Measurements from ENCODE around the gene SLC35B2. TPM values are rescaled to one million over a fixed set of nuclear protein-coding genes. Genes with fewer than 3 reads are reported as not detected.

Gene SLC35B2, protein sequence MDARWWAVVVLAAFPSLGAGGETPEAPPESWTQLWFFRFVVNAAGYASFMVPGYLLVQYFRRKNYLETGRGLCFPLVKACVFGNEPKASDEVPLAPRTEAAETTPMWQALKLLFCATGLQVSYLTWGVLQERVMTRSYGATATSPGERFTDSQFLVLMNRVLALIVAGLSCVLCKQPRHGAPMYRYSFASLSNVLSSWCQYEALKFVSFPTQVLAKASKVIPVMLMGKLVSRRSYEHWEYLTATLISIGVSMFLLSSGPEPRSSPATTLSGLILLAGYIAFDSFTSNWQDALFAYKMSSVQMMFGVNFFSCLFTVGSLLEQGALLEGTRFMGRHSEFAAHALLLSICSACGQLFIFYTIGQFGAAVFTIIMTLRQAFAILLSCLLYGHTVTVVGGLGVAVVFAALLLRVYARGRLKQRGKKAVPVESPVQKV
- total RNA-seq: 10 to 100 TPM; 31.1 to 33.9 TPM

DNA sequence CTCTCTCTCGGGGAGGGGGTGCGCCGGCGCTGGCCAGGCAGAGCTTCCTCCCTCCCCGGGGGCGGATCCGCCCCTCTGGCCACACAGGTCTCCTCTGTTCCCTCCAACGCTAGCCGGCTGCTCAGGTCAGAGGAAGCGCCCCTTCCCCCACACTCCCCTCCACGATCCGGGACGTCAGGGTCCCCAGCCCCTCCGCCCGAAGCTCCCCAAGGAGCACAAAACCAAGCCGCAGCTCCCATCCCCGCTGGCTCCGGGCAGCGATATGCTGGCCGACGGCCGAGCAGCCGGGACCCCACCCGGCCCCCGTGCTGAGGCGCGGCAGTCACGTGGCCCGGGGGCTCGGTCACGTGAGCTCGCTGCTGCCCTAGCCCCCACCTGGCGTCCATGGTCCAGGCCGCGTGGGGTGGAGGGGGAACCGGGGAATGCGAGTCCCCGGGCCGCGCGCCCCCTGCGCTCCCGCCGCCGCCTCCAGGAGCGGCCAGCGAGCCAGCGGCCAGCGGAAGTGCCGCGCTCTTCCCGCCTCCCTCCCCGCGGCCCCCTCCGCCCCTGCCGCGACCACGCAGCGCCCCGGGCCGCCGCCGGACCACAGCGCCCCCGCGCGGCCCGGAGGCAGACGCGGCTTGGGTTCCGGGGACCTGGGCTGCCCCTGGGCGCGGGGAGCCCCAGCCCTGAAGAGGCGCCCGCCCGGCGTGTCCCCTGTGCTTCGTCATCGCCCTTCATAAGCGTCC, at the start of gene SLC35B2:
Gene SLC35B2, minus strand, starts transcription at position 504 of the 728 bp plus-strand sequence. Its CDS starts 118 bp downstream, at position 386.
- peaks cover 19 to 24% of the 10 kb centered on the region in 2 donors for H3K36me3 ChIP-seq (replicated peaks in 1 of 2; ENCODE audit: insufficient read depth in 1 of 2, low read depth in 2 of 2)
- TF ChIP-seq, protein P1, sequence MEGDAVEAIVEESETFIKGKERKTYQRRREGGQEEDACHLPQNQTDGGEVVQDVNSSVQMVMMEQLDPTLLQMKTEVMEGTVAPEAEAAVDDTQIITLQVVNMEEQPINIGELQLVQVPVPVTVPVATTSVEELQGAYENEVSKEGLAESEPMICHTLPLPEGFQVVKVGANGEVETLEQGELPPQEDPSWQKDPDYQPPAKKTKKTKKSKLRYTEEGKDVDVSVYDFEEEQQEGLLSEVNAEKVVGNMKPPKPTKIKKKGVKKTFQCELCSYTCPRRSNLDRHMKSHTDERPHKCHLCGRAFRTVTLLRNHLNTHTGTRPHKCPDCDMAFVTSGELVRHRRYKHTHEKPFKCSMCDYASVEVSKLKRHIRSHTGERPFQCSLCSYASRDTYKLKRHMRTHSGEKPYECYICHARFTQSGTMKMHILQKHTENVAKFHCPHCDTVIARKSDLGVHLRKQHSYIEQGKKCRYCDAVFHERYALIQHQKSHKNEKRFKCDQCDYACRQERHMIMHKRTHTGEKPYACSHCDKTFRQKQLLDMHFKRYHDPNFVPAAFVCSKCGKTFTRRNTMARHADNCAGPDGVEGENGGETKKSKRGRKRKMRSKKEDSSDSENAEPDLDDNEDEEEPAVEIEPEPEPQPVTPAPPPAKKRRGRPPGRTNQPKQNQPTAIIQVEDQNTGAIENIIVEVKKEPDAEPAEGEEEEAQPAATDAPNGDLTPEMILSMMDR (IDR thresholded peaks at IDR 0.05): peak; percentile 39 to 93 (median 89)
- peak; percentile 63 to 79 (median 70) for TF ChIP-seq POLR2A (IDR thresholded peaks at IDR 0.05)
- H3K27me3 ChIP-seq: no peaks in the 10 kb centered on the region
- ATAC-seq: peak; percentile 85
- no peaks in the 10 kb centered on the region for H3K9me3 ChIP-seq
- 0 to 1% methylated on average over 12 to 66 of the region's 80 CpGs for WGBS, 2 donors
- peak within 1 kb of the TSS; percentile 89 to 94 (median 92) for H3K27ac ChIP-seq
- peak within 1 kb of the TSS; percentile 81 to 94 for H3K4me3 ChIP-seq
- peaks cover 57% of the 10 kb centered on the region for H3K4me1 ChIP-seq
- DNase-seq: peak; percentile 67 to 75 (median 70)
- intact Hi-C loops (cut with DNase I): no loop called here

GRCh38 chr6:44306710-44307109, 49.4 kb upstream of the SLC35B2 start:
- WGBS, 2 donors: 82 to 86% methylated on average over 3 to 8 of the region's 8 CpGs
- no peak for TF ChIP-seq POLR2A (IDR thresholded peaks at IDR 0.05)
- TF ChIP-seq, protein P1 (IDR thresholded peaks at IDR 0.05): no peak
- H3K4me3 ChIP-seq: no peak overlapping the region
- intact Hi-C loops (cut with DNase I): no loop called here
- no peaks in the 10 kb centered on the region for H3K27me3 ChIP-seq
- no peak overlapping the region for H3K27ac ChIP-seq
- ATAC-seq (no peak), DNase-seq (no peak)
- H3K36me3 ChIP-seq (replicated peaks in 1 of 2; ENCODE audit: insufficient read depth in 1 of 2, low read depth in 2 of 2): peaks cover 26% of the 10 kb centered on the region in 2 donors
- H3K9me3 ChIP-seq: no peaks in the 10 kb centered on the region
- peaks cover 1% of the 10 kb centered on the region for H3K4me1 ChIP-seq

GRCh38 chr6:44305200-44305725, 47.9 kb upstream of the SLC35B2 start:
- WGBS, 2 donors: 95 to 97% methylated on average over 5 of the region's 5 CpGs
- no peak for ATAC-seq

DNA sequence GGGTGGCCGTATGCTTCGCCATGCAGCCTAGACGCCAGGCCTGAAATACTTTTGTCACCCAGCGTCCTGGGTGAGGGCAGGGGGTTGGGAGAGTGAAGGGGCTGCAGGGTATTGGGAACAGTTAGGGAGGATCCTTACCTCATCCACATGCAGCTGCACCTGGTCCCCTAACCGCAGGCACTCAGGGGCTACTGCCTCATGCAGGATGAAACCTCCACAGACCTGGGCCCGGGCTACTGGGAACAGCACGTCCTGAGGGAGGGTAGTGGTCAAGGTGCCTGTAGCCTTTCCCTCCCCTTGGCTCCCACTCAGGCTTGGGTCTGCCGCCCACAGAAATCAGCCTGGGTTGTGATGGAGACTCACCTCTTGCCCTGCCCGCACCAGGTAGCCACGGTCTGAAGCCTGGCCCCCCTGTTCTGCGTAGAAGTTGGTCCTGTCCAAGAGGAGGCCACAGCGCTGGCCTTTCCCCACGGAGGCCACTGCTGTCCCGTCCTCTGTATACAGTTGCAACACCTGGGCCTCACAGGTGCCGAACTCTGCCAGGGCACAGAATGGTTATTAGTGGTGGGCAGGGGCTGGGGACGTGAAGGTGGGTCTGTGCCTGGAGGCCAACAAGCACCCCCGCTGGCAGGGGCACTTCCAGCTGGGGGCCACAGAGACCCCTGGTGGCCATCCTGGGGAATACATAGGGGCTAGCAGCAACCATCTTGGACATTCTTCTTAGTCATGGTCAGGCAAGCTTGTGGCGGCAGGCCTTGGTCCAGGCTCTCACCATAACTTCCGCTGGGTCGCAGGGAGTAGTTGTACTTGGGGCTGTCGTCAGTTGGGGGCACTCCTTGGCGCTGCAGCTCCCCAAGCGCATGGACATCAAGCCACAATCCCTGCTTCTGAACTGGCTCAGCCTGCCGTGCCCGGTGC, 47.2 kb upstream of the SLC35B2 start:
- Histone ChIP-seq H3K27ac (no peak overlapping the region), H3K4me1 (no peaks in the 10 kb centered on the region), H3K9me3 (no peaks in the 10 kb centered on the region), H3K36me3 (replicated peaks in 1 of 2; ENCODE audit: insufficient read depth in 1 of 2, low read depth in 2 of 2) (peaks cover 18 to 22% of the 10 kb centered on the region in 2 donors), H3K27me3 (no peaks in the 10 kb centered on the region), H3K4me3 (no peak overlapping the region)
- TF ChIP-seq POLR2A (IDR thresholded peaks at IDR 0.05): no peak
- TF ChIP-seq, protein P1 (IDR thresholded peaks at IDR 0.05): peak; percentile 42 to 61 (median 57)
- ATAC-seq (peak; percentile 65), DNase-seq (peak in 2 of 4 donors; percentile 17 to 37)
- 81% methylated on average over 5 to 24 of the region's 25 CpGs for WGBS, 2 donors
- intact Hi-C loops (cut with DNase I): no loop called here

More at GRCh38 chr6:44305200-44305725, 47.9 kb upstream of the SLC35B2 start:
- intact Hi-C loops (cut with DNase I): no loop called here
- Histone ChIP-seq H3K9me3 (no peaks in the 10 kb centered on the region), H3K4me1 (no peaks in the 10 kb centered on the region), H3K36me3 (replicated peaks in 1 of 2; ENCODE audit: insufficient read depth in 1 of 2, low read depth in 2 of 2) (peaks cover 26% of the 10 kb centered on the region in 2 donors), H3K4me3 (no peak overlapping the region), H3K27ac (no peak overlapping the region), H3K27me3 (no peaks in the 10 kb centered on the region)
- DNase-seq: no peak
- TF ChIP-seq, protein P1 (IDR thresholded peaks at IDR 0.05): no peak
- TF ChIP-seq POLR2A (IDR thresholded peaks at IDR 0.05): no peak

Data from body of pancreas (tissue), 4 donors.